ENCODE results near the gene LEFTY2. TPM values are rescaled to one million over a fixed set of nuclear protein-coding genes. Genes with fewer than 3 reads are reported as not detected.
A peak's percentile ranks its signal among the peaks of the same experiment; 100 is the strongest.

LEFTY2 gene
- total and polyA plus RNA-seq, 4 donors: 0.09 to 0.24 TPM; not detected in 2

GRCh38 chr1:225908013-225908640 is 32.9 kb downstream of the LEFTY2 start:
- no peaks in the 10 kb centered on the region for H3K27me3 ChIP-seq (ENCODE audit: control insufficient read depth in 4 of 4, insufficient read depth in 4 of 4, low read length in 3 of 4)
- DNase-seq (ENCODE audit: low spot score): no peak
- TF ChIP-seq RXRA (IDR thresholded peaks at IDR 0.05): peak in 1 of 2 donors; percentile 39
- peak; percentile 22 to 75 for TF ChIP-seq HNF4A (conservative IDR thresholded peaks at IDR 0.05)
- TF ChIP-seq JUND (IDR thresholded peaks at IDR 0.05): no peak
- TF ChIP-seq CTCF (IDR thresholded peaks at IDR 0.05; ENCODE audit: low read depth, low read length, missing input control): no peak
- no peak for TF ChIP-seq SP1 (IDR thresholded peaks at IDR 0.05)
- TF ChIP-seq TAF1 (conservative IDR thresholded peaks at IDR 0.05): no peak
- no peak for TF ChIP-seq HNF4G (IDR thresholded peaks at IDR 0.05)
- no peak for TF ChIP-seq MAX (IDR thresholded peaks at IDR 0.05)
- TF ChIP-seq GABPA (IDR thresholded peaks at IDR 0.05 in 1 of 2, conservative IDR thresholded peaks at IDR 0.05 in 1 of 2): no peak
- TF ChIP-seq FOXA1 (IDR thresholded peaks at IDR 0.05): no peak
- TF ChIP-seq ATF3 (IDR thresholded peaks at IDR 0.05): no peak
- TF ChIP-seq FOXA2 (IDR thresholded peaks at IDR 0.05): no peak
- no peak for TF ChIP-seq REST (IDR thresholded peaks at IDR 0.05)
- no peak for TF ChIP-seq ZBTB33 (IDR thresholded peaks at IDR 0.05)
- 68% methylated on average over 5 of the region's 5 CpGs for WGBS
- peaks cover 0 to 2% (median 0%) of the 10 kb centered on the region in 4 donors for H3K4me1 ChIP-seq (ENCODE audit: control insufficient read depth in 4 of 4, insufficient read depth in 4 of 4, low read length in 3 of 4)
- H3K27ac ChIP-seq (ENCODE audit: low read depth in 1 of 2, low read length in 2 of 2): no peak overlapping the region
- H3K9me3 ChIP-seq (ENCODE audit: control insufficient read depth in 4 of 4, low read length in 3 of 4): no peaks in the 10 kb centered on the region
- H3K4me3 ChIP-seq (ENCODE audit: low read depth in 1 of 3, low read length in 3 of 3): no peak overlapping the region
- no peaks in the 10 kb centered on the region for H3K36me3 ChIP-seq (ENCODE audit: control insufficient read depth in 4 of 4, insufficient read depth in 3 of 4, low read depth in 1 of 4, low read length in 3 of 4)
- no peak overlapping the region for H3K9ac ChIP-seq (ENCODE audit: low read depth in 1 of 2, low read length in 2 of 2)

- no peaks in the 10 kb centered on the region for H3K36me3 ChIP-seq (ENCODE audit: control insufficient read depth in 4 of 4, insufficient read depth in 3 of 4, low read depth in 1 of 4, low read length in 3 of 4)
- TF ChIP-seq RXRA (IDR thresholded peaks at IDR 0.05) (no peak), HNF4A (conservative IDR thresholded peaks at IDR 0.05) (no peak), EGR1 (IDR thresholded peaks at IDR 0.05; ENCODE audit: low read depth in 2 of 2) (no peak), RAD21 (IDR thresholded peaks at IDR 0.05) (no peak), ATF3 (IDR thresholded peaks at IDR 0.05) (no peak), FOXA1 (IDR thresholded peaks at IDR 0.05) (no peak), REST (IDR thresholded peaks at IDR 0.05) (no peak), GABPA (IDR thresholded peaks at IDR 0.05 in 1 of 2, conservative IDR thresholded peaks at IDR 0.05 in 1 of 2) (no peak), TAF1 (conservative IDR thresholded peaks at IDR 0.05) (no peak), JUND (IDR thresholded peaks at IDR 0.05) (no peak), YY1 (IDR thresholded peaks at IDR 0.05) (no peak), SP1 (IDR thresholded peaks at IDR 0.05) (no peak), FOXA2 (IDR thresholded peaks at IDR 0.05) (no peak), MAX (IDR thresholded peaks at IDR 0.05) (no peak), NR2F2 (IDR thresholded peaks at IDR 0.05) (no peak), HNF4G (IDR thresholded peaks at IDR 0.05) (no peak)
Observed at GRCh38 chr1:225907341-225907740, 33.7 kb downstream of the LEFTY2 start.

More at GRCh38 chr1:225907341-225907740, 33.7 kb downstream of the LEFTY2 start:
- Histone ChIP-seq H3K9me3 (ENCODE audit: control insufficient read depth in 4 of 4, low read length in 3 of 4) (no peaks in the 10 kb centered on the region), H3K27ac (ENCODE audit: low read depth in 1 of 2, low read length in 2 of 2) (no peak overlapping the region), H3K4me1 (ENCODE audit: control insufficient read depth in 4 of 4, insufficient read depth in 4 of 4, low read length in 3 of 4) (peaks cover 0 to 2% (median 0%) of the 10 kb centered on the region in 4 donors), H3K27me3 (ENCODE audit: control insufficient read depth in 4 of 4, insufficient read depth in 4 of 4, low read length in 3 of 4) (no peaks in the 10 kb centered on the region), H3K4me3 (ENCODE audit: low read depth in 1 of 3, low read length in 3 of 3) (no peak overlapping the region), H3K9ac (ENCODE audit: low read depth in 1 of 2, low read length in 2 of 2) (no peak overlapping the region)
- no peak for DNase-seq (ENCODE audit: low spot score)
- WGBS: 95% methylated on average over 7 of the region's 7 CpGs
